ENCODE results near the gene METTL22.
A peak's percentile ranks its signal among the peaks of the same experiment; 100 is the strongest.

METTL22 gene

GRCh38 chr16:8656376-8656775, 34.9 kb downstream of the METTL22 start:
- no peak overlapping the region for H3K4me3 ChIP-seq (ENCODE audit: low read depth in 1 of 2, low read length in 2 of 2)
- H3K4me1 ChIP-seq (ENCODE audit: insufficient read depth, low read length): no peaks in the 10 kb centered on the region
- H3K9me3 ChIP-seq (ENCODE audit: low read length): no peaks in the 10 kb centered on the region
- no peak overlapping the region for H3K9ac ChIP-seq (ENCODE audit: low read length)
- H3K27me3 ChIP-seq (ENCODE audit: control insufficient read depth in 1 of 2, insufficient read depth in 2 of 2, low read length in 2 of 2): no peaks in the 10 kb centered on the region
- H3K27ac ChIP-seq (ENCODE audit: low read depth, low read length): no peak overlapping the region
- no peaks in the 10 kb centered on the region for H3K36me3 ChIP-seq (ENCODE audit: insufficient read depth, low read length)

- no peak overlapping the region for H3K27ac ChIP-seq (ENCODE audit: low read depth, low read length)
- H3K9ac ChIP-seq (ENCODE audit: low read length): no peak overlapping the region
- H3K4me1 ChIP-seq (ENCODE audit: insufficient read depth, low read length): no peaks in the 10 kb centered on the region
- peaks cover 26% of the 10 kb centered on the region for H3K36me3 ChIP-seq (ENCODE audit: insufficient read depth, low read length)
- H3K27me3 ChIP-seq (ENCODE audit: control insufficient read depth in 1 of 2, insufficient read depth in 2 of 2, low read length in 2 of 2): no peaks in the 10 kb centered on the region
- no peak overlapping the region for H3K4me3 ChIP-seq (ENCODE audit: low read depth in 1 of 2, low read length in 2 of 2)
- H3K9me3 ChIP-seq (ENCODE audit: low read length): no peaks in the 10 kb centered on the region
These were observed 39.4 kb downstream of the METTL22 start for GRCh38 chr16:8660841-8661301.

- H3K27me3 ChIP-seq (ENCODE audit: control insufficient read depth in 1 of 2, insufficient read depth in 2 of 2, low read length in 2 of 2): no peaks in the 10 kb centered on the region
- H3K36me3 ChIP-seq (ENCODE audit: insufficient read depth, low read length): peaks cover 33% of the 10 kb centered on the region
- no peak overlapping the region for H3K9ac ChIP-seq (ENCODE audit: low read length)
- no peak overlapping the region for H3K27ac ChIP-seq (ENCODE audit: low read depth, low read length)
- H3K4me3 ChIP-seq (ENCODE audit: low read depth in 1 of 2, low read length in 2 of 2): no peak overlapping the region
- H3K9me3 ChIP-seq (ENCODE audit: low read length): no peaks in the 10 kb centered on the region
- no peaks in the 10 kb centered on the region for H3K4me1 ChIP-seq (ENCODE audit: insufficient read depth, low read length)
These were observed 40.2 kb downstream of the METTL22 start for GRCh38 chr16:8661703-8662102.

GRCh38 chr16:8663192-8664089, 41.9 kb downstream of the METTL22 start:
- Histone ChIP-seq H3K9ac (ENCODE audit: low read length) (no peak overlapping the region), H3K9me3 (ENCODE audit: low read length) (no peaks in the 10 kb centered on the region), H3K27me3 (ENCODE audit: control insufficient read depth in 1 of 2, insufficient read depth in 2 of 2, low read length in 2 of 2) (no peaks in the 10 kb centered on the region), H3K27ac (ENCODE audit: low read depth, low read length) (no peak overlapping the region), H3K4me3 (ENCODE audit: low read depth in 1 of 2, low read length in 2 of 2) (no peak overlapping the region), H3K4me1 (ENCODE audit: insufficient read depth, low read length) (no peaks in the 10 kb centered on the region), H3K36me3 (ENCODE audit: insufficient read depth, low read length) (peaks cover 33% of the 10 kb centered on the region)

- Histone ChIP-seq H3K4me3 (ENCODE audit: low read depth in 1 of 2, low read length in 2 of 2) (no peak overlapping the region), H3K9me3 (ENCODE audit: low read length) (no peaks in the 10 kb centered on the region), H3K27me3 (ENCODE audit: control insufficient read depth in 1 of 2, insufficient read depth in 2 of 2, low read length in 2 of 2) (no peaks in the 10 kb centered on the region), H3K9ac (ENCODE audit: low read length) (no peak overlapping the region), H3K36me3 (ENCODE audit: insufficient read depth, low read length) (peaks cover 33% of the 10 kb centered on the region), H3K4me1 (ENCODE audit: insufficient read depth, low read length) (no peaks in the 10 kb centered on the region), H3K27ac (ENCODE audit: low read depth, low read length) (no peak overlapping the region)
These were observed 44.0 kb downstream of the METTL22 start for GRCh38 chr16:8665529-8665928.

- Histone ChIP-seq H3K9ac (ENCODE audit: low read length) (no peak overlapping the region), H3K9me3 (ENCODE audit: low read length) (no peaks in the 10 kb centered on the region), H3K4me1 (ENCODE audit: insufficient read depth, low read length) (no peaks in the 10 kb centered on the region), H3K36me3 (ENCODE audit: insufficient read depth, low read length) (peaks cover 33% of the 10 kb centered on the region), H3K4me3 (ENCODE audit: low read depth in 1 of 2, low read length in 2 of 2) (no peak overlapping the region), H3K27ac (ENCODE audit: low read depth, low read length) (no peak overlapping the region), H3K27me3 (ENCODE audit: control insufficient read depth in 1 of 2, insufficient read depth in 2 of 2, low read length in 2 of 2) (no peaks in the 10 kb centered on the region)
These were observed 46.0 kb downstream of the METTL22 start for GRCh38 chr16:8667492-8667891.

GRCh38 chr16:8668113-8668512, 46.6 kb downstream of the METTL22 start:
- Histone ChIP-seq H3K4me3 (ENCODE audit: low read depth in 1 of 2, low read length in 2 of 2) (no peak overlapping the region), H3K9ac (ENCODE audit: low read length) (no peak overlapping the region), H3K4me1 (ENCODE audit: insufficient read depth, low read length) (no peaks in the 10 kb centered on the region), H3K27ac (ENCODE audit: low read depth, low read length) (no peak overlapping the region), H3K36me3 (ENCODE audit: insufficient read depth, low read length) (peaks cover 33% of the 10 kb centered on the region), H3K27me3 (ENCODE audit: control insufficient read depth in 1 of 2, insufficient read depth in 2 of 2, low read length in 2 of 2) (no peaks in the 10 kb centered on the region), H3K9me3 (ENCODE audit: low read length) (no peaks in the 10 kb centered on the region)

GRCh38 chr16:8669481-8669880, 48.0 kb downstream of the METTL22 start:
- Histone ChIP-seq H3K4me3 (ENCODE audit: low read depth in 1 of 2, low read length in 2 of 2) (no peak overlapping the region), H3K36me3 (ENCODE audit: insufficient read depth, low read length) (peaks cover 21% of the 10 kb centered on the region), H3K4me1 (ENCODE audit: insufficient read depth, low read length) (no peaks in the 10 kb centered on the region), H3K9ac (ENCODE audit: low read length) (no peak overlapping the region), H3K9me3 (ENCODE audit: low read length) (no peaks in the 10 kb centered on the region), H3K27ac (ENCODE audit: low read depth, low read length) (no peak overlapping the region), H3K27me3 (ENCODE audit: control insufficient read depth in 1 of 2, insufficient read depth in 2 of 2, low read length in 2 of 2) (no peaks in the 10 kb centered on the region)

- no peaks in the 10 kb centered on the region for H3K9me3 ChIP-seq (ENCODE audit: low read length)
- no peak overlapping the region for H3K4me3 ChIP-seq (ENCODE audit: low read depth in 1 of 2, low read length in 2 of 2)
- peaks cover 5% of the 10 kb centered on the region for H3K4me1 ChIP-seq (ENCODE audit: insufficient read depth, low read length)
- H3K36me3 ChIP-seq (ENCODE audit: insufficient read depth, low read length): peaks cover 15% of the 10 kb centered on the region
- H3K9ac ChIP-seq (ENCODE audit: low read length): no peak overlapping the region
- no peak overlapping the region for H3K27ac ChIP-seq (ENCODE audit: low read depth, low read length)
- no peaks in the 10 kb centered on the region for H3K27me3 ChIP-seq (ENCODE audit: control insufficient read depth in 1 of 2, insufficient read depth in 2 of 2, low read length in 2 of 2)
These were observed 48.6 kb downstream of the METTL22 start for GRCh38 chr16:8670014-8670560.

- Histone ChIP-seq H3K9me3 (ENCODE audit: low read length) (no peaks in the 10 kb centered on the region), H3K4me3 (ENCODE audit: low read depth in 1 of 2, low read length in 2 of 2) (peak overlapping the region in 1 of 2 donors; percentile 50)
These were observed 52.3 kb downstream of the METTL22 start for GRCh38 chr16:8673611-8674412.

GRCh38 chr16:8674413-8675022, 53.0 kb downstream of the METTL22 start, which contains the start of gene ABAT:
Gene ABAT (plus strand): TSS chr16:8674617. CDS start chr16:8735740, 61,123 bp downstream.
- Histone ChIP-seq H3K27ac (ENCODE audit: low read depth, low read length) (no peak within 1 kb of the TSS), H3K4me3 (ENCODE audit: low read depth in 1 of 2, low read length in 2 of 2) (peak within 1 kb of the TSS; percentile 62 to 65), H3K9me3 (ENCODE audit: low read length) (no peaks in the 10 kb centered on the region), H3K9ac (ENCODE audit: low read length) (no peak within 1 kb of the TSS), H3K4me1 (ENCODE audit: insufficient read depth, low read length) (peaks cover 11% of the 10 kb centered on the region), H3K36me3 (ENCODE audit: insufficient read depth, low read length) (no peaks in the 10 kb centered on the region), H3K27me3 (ENCODE audit: control insufficient read depth in 1 of 2, insufficient read depth in 2 of 2, low read length in 2 of 2) (no peaks in the 10 kb centered on the region)

More at GRCh38 chr16:8673611-8674412, 52.3 kb downstream of the METTL22 start:
- peaks cover 11% of the 10 kb centered on the region for H3K4me1 ChIP-seq (ENCODE audit: insufficient read depth, low read length)
- no peak overlapping the region for H3K9ac ChIP-seq (ENCODE audit: low read length)
- H3K27ac ChIP-seq (ENCODE audit: low read depth, low read length): no peak overlapping the region
- H3K36me3 ChIP-seq (ENCODE audit: insufficient read depth, low read length): no peaks in the 10 kb centered on the region
- no peaks in the 10 kb centered on the region for H3K27me3 ChIP-seq (ENCODE audit: control insufficient read depth in 1 of 2, insufficient read depth in 2 of 2, low read length in 2 of 2)

Measured in muscle layer of colon (tissue), 2 donors.